HFFc6 (cell line): Measurements from ENCODE around the gene GOLGA6A. TPM values are rescaled to one million over a fixed set of nuclear protein-coding genes. Genes with fewer than 3 reads are reported as not detected.

ENCODE experiments used
- DNase-seq: peaks from one replicate; pipeline ENCODE4 v3.0.0-alpha.2; 2018
- H3K27ac Mint-ChIP-seq: 2 replicates; pipeline ENCODE4 v1.8.0; 2020; ENCODE audit warnings: mild to moderate bottlenecking, mixed read lengths
- H3K27me3 Mint-ChIP-seq: 2 replicates; pipeline ENCODE4 v1.8.0; 2021; ENCODE audit warnings: mild to moderate bottlenecking, moderate library complexity, mixed read lengths; ENCODE audit not compliant: insufficient read depth
- H3K36me3 Mint-ChIP-seq: 2 replicates; pipeline ENCODE4 v1.8.0; 2021; ENCODE audit warnings: low read depth, mixed read lengths
- H3K4me1 Mint-ChIP-seq: 2 replicates; pipeline ENCODE4 v1.8.0; 2020; ENCODE audit warnings: low read depth, mixed read lengths
- H3K4me3 Mint-ChIP-seq: 2 replicates; pipeline ENCODE4 v1.8.0; 2020; ENCODE audit warnings: mild to moderate bottlenecking, moderate library complexity, mixed read lengths
- H3K9me3 Mint-ChIP-seq: 2 replicates; pipeline ENCODE4 v1.8.0; 2020; ENCODE audit warnings: mild to moderate bottlenecking, mixed read lengths
- total RNA-seq, 6 experiments: library from RNA; stranded (reverse); fragmentation: NEBNext Ultra II Directional; extraction: Animal tissue kit (Norgen Biotek cat#: 25700); gene quantifications; 2 replicates in 1 of 6; 3 replicates in 5 of 6; pipeline ENCODE4 v1.2.3, GENCODE V29; 2021
- TF ChIP-seq, protein P1 (sequence below): fragments of 200-600 bp; sonication (generic); IDR thresholded peaks from 2 replicates; pipeline ENCODE4 v1.5.0; 2021; ENCODE audit warnings: antibody characterized with exemption, mild to moderate bottlenecking

GOLGA6A gene
- total RNA-seq, 6 experiments from 2014 or later, result not detected

DNA sequence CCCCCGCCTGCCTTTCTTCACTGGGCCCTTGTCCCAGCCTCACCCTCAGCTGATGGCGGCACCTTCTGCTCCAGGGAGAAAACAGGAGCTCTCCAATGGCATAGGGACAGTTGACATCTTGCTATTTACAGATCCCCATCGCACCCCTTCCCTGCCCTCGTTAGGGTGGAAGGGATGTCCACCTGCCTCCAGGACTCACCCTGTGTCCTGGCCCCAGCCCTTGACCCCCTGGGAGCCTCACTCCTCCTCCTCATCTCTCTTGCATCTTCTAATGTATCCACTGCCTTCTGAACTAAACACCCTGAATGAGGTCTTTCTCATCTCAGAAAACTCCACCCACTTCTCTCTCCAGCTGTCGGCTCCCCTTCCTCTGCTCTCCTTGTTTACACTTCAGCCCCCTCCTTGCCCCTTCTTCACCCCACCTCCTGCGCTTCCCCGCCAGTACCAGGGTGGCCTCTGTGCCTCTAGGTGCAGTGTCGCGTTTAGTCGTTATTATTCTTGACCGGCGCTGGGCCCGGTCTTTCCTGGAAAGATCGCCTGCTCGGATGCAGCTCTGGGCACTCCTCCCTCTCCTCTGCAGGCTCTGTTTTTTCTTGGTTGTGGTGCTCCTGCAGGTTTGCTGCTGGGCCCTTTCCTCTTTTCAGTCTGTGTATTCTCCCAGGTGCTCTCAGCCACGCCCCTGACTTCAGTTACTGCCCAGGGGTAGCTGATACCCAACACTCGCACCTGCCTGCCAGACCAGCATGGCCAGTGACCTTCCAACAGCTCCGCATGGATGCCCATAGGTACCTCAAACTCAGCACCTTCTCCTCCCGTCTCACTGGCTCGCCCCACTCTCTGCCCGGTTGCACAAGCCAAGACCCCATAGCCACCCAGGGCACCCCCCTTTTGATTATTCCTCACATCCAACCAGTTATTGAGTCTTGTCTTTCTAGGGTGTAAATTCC is 44.9 kb downstream of the GOLGA6A start:
- TF ChIP-seq, protein P1, sequence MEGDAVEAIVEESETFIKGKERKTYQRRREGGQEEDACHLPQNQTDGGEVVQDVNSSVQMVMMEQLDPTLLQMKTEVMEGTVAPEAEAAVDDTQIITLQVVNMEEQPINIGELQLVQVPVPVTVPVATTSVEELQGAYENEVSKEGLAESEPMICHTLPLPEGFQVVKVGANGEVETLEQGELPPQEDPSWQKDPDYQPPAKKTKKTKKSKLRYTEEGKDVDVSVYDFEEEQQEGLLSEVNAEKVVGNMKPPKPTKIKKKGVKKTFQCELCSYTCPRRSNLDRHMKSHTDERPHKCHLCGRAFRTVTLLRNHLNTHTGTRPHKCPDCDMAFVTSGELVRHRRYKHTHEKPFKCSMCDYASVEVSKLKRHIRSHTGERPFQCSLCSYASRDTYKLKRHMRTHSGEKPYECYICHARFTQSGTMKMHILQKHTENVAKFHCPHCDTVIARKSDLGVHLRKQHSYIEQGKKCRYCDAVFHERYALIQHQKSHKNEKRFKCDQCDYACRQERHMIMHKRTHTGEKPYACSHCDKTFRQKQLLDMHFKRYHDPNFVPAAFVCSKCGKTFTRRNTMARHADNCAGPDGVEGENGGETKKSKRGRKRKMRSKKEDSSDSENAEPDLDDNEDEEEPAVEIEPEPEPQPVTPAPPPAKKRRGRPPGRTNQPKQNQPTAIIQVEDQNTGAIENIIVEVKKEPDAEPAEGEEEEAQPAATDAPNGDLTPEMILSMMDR, result peak; percentile 29; the same call in 1 of the 2 replicates
- Mint-ChIP-seq H3K27me3 (peaks cover 4% of the 10 kb centered on the region), H3K4me3 (no peak overlapping the region), H3K9me3 (peaks cover 5% of the 10 kb centered on the region), H3K36me3 (peaks cover 26% of the 10 kb centered on the region), H3K4me1 (peaks cover 59% of the 10 kb centered on the region), H3K27ac (peak overlapping the region; percentile 13; the same call in 1 of the 2 replicates)
- DNase-seq, result no peak

DNA sequence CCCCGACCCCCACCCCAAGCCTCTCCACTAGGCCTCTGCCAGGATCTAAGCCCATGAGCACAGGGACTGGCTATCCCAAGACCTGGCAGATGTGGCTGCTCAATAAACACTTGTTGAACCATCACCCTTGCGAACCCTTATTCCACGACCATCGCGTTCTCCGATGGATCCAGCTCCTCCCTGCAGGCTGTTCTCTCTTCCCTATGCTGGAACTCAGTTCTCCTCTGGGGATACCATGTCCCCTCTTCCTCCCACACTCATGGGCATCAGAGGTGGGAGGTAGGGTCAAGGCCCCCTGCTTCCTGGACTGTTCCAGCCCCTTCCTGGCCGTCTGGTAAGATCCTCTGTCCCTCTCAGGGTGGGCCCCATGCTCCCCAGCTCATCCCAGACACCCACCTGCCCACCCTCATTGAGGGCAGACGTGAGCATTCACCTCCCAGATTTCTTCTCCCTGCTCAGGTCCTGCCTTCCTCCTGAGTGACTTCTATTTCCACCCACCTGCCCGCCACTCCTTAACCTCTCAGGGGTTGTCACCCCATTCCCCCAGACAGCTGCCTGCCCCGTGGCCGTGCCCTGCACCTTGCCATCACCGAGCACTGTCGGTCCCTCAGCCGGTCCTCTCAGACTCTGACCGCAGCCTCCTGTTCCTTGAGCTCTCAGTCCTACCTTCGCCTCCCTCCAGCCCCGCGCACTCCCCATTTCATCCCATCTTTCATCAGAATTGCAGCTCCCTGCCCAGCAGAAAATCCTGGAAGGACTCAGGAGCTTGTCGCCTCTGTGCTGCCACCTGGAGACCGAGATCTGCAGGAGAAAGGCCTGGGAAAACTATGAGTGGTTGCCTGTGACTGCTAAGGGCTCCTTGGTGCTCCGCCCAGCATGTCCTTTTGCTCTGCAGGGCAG is 45.8 kb downstream of the GOLGA6A start:
- TF ChIP-seq, protein P1, result peak; percentile 74
- H3K9me3 Mint-ChIP-seq, result peaks cover 5% of the 10 kb centered on the region
- H3K36me3 Mint-ChIP-seq, result peaks cover 20% of the 10 kb centered on the region
- H3K4me3 Mint-ChIP-seq, result no peak overlapping the region
- peaks cover 4% of the 10 kb centered on the region for H3K27me3 Mint-ChIP-seq
- peak overlapping the region; percentile 49; the same call in 1 of the 2 replicates for H3K27ac Mint-ChIP-seq
- DNase-seq, result peak; percentile 52
- peaks cover 50% of the 10 kb centered on the region for H3K4me1 Mint-ChIP-seq

DNA sequence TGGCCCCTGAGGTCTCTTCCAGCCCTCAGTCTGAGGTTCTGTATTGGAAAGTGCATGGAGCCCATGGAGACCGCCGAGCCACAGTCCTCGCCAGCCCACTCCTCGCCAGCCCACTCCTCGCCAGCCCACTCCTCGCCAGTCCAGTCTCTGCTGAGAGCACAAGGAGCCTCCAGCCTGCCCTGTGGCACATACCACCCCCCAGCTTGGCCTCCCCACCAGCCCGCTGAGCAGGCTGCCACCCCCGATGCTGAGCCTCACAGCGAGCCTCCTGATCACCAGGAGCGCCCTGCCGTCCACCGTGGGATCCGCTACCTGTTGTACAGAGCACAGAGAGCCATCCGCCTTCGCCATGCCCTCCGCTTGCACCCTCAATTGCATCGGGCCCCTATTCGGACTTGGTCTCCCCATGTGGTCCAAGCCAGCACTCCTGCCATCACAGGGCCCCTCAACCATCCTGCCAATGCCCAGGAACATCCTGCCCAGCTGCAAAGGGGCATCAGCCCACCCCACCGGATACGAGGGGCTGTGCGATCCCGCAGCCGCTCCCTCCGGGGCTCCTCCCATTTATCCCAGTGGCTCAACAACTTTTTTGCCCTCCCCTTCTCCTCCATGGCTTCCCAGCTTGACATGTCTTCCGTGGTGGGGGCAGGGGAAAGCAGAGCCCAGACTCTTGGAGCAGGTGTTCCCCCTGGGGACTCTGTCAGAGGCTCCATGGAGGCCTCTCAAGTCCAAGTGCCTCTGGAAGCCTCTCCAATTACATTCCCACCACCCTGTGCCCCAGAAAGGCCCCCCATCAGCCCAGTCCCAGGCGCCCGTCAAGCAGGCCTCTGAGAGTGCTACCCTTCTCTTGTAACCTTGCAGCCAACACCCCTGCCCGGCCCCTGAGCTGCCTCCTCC is 47.0 kb downstream of the GOLGA6A start:
- DNase-seq, result no peak
- H3K9me3 Mint-ChIP-seq, result no peaks in the 10 kb centered on the region

DNA sequence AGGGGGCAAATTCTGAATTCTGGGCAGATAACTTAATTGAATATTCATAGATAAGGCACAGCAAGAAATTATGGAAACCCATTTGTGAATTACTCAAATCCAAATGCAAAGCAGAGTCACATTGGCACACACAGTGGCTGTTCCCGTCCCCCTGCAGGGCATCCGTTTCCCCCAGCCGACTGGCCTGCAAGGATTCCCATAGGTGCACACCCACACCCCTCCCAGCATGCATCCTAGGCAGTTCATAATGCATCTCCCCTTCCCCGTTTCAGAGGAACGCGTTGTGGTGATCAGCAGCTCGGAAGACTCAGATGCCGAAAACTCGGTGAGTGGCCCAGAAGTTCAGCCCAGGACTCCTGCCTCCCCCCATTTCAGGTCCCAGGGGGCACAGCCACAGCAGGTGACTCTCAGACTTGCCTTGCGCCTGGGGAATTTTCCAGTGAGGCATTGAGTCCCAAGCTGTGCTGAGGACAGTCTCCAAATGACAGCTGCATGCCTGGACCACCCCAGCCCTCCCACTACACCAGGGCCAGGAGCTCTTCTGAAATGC is 48.1 kb downstream of the GOLGA6A start:
- Mint-ChIP-seq H3K36me3 (peaks cover 12% of the 10 kb centered on the region), H3K4me1 (peaks cover 29% of the 10 kb centered on the region), H3K9me3 (no peaks in the 10 kb centered on the region), H3K4me3 (no peak overlapping the region), H3K27ac (no peak overlapping the region), H3K27me3 (no peaks in the 10 kb centered on the region; the same call in 1 of the 2 replicates)
- TF ChIP-seq, protein P1, result no peak
- DNase-seq, result no peak

More for the DNA sequence above, 47.0 kb downstream of the GOLGA6A start:
- no peak overlapping the region for H3K4me3 Mint-ChIP-seq
- H3K27ac Mint-ChIP-seq, result no peak overlapping the region
- peaks cover 39% of the 10 kb centered on the region for H3K4me1 Mint-ChIP-seq
- TF ChIP-seq, protein P1, result no peak
- peaks cover 3% of the 10 kb centered on the region for H3K27me3 Mint-ChIP-seq
- peaks cover 12% of the 10 kb centered on the region for H3K36me3 Mint-ChIP-seq
